Fibroblast of skin of abdomen (primary cell): ENCODE measurements around the gene PPM1E.
A peak's percentile ranks its signal among the peaks of the same experiment; 100 is the strongest.
"Not testable (repeated sequence)": the region's sequence is repeated elsewhere in the genome, so short reads cannot be mapped to it uniquely, and the experiment has no call there.

Source experiments
- DNase-seq: peaks from one replicate; pipeline ENCODE4 v3.0.0-alpha.2; 2013

Gene PPM1E

DNA sequence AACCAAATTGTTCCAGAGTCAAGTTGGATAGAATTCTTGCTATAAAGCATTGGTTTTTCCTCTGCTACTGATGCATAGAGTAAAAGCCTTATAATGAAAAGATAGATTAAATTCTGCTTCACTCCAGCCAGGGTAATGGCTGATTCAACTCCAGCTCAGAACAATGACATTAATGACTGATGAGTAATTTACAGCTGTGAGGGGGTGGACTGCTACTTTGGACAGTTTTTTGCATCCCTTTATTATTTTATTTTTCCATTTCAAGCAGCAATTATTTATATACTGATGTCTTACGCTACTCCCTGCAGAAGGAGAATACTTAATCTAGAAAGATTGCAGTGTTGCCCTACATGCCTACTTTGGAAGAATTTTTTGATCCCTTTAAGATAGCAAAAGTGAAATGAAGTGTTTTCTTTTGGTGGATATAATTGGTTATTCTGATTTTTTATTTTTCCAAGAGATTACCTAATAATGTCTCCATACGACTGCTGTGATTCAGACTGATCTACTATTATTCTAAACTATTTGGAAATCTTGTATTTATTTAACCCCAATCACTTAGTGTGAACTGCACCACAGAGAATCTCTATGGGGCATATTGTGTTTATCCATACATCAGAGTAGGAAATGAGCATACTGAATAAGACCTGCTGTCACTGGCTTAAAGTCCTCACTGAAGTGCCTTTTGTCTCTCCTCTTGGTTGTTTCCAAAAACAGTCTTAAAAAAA lies 201.5 kb downstream of the PPM1E start:
- DNase-seq = peak; percentile 21

DNA sequence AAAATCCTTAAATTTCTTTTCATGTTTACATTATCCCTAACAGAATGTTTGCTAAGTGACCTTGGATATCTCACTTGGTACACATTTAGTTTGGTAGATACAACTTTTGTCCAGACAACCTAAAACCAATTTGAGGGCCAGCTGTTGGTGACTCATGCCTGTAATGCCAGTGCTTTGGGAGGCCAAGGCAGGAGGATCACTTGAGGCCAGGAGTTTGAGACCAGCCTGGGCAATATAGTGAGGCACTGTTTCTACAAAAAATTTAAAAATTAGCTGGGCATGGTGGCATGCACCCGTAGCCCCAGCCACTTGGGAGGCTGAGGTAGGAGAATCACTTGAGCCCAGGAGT lies 202.0 kb downstream of the PPM1E start:
- DNase-seq = not testable (repeated sequence)

DNA sequence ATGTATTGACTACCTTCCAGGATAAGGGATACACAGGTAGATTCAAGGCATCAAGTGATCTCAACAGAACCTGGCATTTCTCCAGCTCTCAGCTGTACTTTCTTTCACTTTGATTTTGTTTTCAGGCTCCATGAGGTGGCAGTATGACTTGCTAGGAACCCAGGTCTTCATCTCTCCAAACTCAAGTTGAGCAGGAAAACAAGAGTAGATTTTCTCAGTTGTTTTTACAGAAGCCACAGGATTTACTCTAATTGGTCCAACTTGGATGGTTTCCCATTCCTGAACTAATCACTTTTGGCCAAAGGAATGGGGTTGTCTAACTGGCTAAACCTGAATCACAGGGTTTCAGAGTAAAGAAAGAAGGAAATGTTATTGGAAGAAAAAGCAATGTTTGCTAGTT lies 204.4 kb downstream of the PPM1E start:
- DNase-seq = peak; percentile 44

DNA sequence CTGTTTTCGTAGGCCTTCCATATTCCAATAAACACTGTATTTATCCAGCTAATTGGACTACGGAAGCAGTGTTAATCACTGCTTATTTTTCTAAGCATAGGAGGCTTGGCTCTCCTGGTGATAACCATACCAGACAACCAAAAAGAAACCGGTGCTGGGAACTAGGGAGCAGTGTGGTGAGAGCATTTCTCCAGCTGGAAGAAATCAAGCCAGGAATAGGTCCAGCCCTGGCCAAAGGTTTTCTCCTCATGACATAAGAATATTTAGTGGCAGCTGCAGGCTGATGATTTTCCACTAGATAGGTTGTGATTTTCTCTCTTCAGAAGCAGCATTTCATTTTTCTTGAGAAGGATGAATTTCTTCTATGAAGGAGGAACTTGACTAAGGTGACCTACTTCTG lies 209.6 kb downstream of the PPM1E start:
- no peak for DNase-seq

DNA sequence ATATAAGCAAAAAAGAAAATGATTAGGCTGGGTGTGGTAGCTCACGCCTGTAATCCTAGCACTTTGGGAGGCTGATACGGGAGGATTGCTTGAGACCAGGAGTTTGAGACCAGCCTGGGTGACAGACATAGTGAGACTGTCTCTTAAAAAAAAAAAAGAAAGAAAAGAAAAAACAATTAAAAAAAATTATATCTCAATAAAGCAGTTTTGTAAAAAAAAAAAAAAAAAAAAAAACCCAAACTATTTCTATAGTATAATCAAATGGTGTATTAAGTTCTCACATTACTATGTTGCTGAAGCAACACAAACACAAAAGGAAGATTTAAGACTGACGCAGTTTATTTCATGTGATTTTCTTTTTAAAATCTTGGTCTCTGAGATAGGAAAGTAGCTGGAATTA lies 210.6 kb downstream of the PPM1E start:
- no peak for DNase-seq

DNA sequence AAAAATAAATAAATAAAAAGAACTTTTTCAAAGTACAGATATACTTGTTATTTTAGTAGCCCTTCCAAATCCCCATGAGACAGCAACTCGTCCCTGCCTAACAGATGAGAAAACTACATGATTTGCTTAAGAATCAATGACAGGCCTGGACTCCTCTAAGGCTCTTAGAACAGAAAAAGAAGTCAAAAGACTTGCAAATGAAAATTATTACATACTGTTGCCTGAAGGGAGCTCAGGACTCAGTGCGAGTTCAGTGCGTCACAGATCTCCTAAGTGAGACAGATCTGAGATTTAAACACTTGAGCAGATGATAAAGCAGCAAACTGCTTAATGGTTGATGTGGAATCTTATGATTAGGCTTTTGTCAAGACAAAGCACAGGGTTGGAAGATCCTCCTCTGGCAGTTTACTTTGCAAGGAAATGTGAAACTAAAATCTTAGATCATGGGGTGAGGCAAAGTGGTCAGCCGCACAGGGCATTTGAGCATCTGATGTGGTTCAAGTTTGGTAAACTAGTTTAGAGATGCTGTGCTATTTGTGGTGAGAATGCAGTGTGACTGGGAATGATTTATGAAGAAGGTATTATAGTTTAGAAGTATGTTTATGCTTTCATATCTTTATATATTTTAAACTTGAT lies 212.9 kb downstream of the PPM1E start:
- no peak for DNase-seq

DNA sequence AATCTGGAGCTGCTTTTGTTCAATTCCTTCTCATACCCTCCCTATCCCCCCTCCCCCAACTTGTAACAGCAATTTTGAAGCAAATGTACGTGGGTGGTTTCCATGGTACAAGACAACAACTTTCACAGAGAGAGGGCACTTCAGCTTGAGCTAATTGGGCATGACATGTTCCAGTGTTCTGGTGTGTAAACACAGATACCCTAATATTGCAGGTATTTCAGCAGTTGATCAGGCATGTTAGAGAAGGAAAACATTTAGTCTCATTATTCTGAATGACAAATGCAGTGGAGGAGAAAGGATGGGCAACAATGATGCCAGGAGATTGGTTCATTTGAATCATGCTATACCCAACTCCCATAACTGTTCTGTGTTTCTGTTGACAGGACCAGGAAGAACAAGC lies 213.5 kb downstream of the PPM1E start:
- DNase-seq = no peak

DNA sequence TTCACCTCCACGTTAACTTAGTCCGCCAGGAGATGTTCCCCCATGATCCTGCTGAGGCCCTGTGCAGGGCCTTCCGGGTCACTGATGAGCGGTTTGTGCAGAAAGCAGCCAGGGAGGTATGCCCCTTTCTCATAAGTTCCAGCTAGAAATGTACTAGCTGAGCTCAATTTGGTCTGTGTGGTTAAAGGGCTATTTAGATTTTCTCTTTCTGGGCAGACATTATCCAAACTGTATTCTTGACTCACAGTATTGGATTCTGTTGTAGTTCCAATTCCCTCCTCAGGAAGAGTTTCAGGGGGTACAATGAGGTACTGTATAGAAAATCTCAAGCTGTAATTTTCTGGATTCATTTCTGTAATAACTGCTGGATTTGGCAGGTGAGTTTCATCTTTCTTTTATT lies 214.0 kb downstream of the PPM1E start:
- DNase-seq = no peak

DNA sequence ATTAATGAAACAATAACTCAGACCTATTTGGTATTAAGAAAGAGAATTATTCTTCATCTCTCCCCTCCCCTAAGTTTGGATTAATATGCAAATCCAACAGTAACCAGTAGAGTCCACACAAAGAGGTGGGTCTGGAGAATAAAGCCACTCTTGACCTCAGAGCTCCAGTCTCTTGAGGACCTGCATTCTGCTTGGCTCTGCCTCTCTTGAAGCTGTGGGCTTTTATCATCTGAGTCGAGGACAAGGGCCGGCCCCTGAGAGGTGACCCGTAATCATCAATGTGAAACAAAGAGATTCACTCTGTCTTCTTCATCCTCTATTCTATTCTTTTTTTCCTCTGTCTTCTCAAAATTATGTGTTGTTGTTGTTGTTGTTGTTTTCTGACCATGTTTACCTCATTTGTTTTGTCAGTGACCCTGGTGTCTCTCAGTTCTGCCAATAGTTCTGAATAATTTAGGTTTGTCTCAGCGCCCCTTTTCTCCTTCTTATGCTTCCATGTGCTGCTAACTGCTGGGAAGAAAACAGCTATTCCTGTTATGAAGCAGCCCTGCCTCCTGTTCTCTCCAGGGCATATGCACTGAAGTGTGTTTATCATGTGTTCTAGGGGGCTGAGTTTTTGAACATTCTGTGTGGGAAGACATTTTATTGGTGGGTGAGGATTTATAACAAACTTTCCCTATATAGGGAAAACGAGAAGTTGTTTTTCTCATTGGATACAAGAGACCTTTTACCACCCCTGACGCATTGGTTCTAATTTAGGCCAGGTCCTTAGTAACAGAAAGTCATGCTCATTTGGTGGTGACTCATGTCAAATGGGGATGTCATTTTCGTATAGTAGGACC lies 215.2 kb downstream of the PPM1E start:
- no peak for DNase-seq

DNA sequence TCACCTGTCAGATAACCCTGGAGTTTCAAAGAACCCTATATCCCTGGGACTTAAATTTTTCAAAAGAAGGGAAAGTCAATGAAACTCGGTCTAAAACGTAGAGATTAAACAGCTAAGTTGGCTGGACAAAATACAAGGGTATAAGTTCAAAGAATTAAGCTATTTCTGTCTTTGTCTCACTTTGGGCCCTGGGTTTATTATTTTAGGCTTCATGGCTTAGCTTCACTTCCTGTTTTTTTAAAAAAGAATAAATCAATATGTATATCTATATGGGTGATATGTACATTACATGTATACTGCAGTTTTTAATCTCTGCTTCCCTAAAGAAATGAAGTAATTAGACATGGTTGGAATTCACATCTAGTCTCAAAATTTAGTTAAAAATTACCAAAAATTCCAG lies 218.7 kb downstream of the PPM1E start:
- no peak for DNase-seq

DNA sequence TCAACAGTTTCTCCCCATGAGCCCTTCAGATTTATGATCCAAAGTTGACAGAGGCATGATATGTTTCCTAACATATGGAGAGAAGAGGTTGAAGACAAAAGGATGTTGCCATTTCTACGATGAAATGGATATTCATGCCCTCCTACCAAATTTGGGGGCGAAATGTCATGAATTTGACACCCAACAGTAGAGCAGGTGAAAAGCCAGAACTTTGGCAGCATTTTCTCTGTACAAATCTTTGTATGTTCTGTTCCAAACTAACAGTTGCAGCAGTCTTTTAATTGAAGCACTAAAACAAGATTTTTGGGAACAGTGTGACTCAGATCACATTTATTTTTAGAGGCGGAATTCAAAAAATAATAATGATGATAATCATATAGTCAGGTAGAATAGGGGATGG lies 220.9 kb downstream of the PPM1E start:
- no peak for DNase-seq

DNA sequence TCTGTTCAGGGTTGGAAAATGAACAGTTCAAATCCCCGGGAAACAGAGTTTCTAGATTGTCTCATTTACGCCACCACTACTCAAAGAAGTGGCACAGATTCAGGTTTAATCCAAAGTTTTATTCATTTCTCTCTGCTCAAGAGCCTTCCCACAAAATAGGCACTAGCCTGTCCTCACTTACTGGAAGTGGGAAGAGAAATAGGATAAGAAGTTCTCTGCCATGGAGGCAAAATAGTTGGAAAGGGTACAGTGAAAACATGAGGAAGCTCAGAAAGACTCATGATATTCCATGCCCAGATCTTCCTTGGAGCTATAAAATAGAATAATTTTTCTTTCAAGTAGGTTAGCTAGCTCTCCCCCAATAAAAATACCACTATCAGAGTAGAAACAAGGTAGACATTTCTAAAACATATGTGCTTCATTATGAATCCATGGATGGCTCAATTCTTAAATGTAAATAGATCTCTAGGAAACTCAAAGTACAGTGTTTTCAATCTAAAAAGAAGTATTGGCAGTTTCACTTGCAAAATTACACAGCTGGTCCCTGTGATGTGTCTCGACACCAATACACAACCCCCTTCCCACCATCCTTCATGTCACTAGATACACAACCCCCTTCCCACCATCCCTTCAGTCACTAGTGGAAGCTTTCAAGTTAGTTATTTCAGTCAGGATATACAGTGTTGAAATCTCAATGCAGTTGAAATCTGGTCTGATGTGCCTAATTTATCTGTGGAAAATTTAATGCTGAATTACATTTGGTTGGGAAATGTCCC lies 225.2 kb downstream of the PPM1E start:
- DNase-seq = no peak

DNA sequence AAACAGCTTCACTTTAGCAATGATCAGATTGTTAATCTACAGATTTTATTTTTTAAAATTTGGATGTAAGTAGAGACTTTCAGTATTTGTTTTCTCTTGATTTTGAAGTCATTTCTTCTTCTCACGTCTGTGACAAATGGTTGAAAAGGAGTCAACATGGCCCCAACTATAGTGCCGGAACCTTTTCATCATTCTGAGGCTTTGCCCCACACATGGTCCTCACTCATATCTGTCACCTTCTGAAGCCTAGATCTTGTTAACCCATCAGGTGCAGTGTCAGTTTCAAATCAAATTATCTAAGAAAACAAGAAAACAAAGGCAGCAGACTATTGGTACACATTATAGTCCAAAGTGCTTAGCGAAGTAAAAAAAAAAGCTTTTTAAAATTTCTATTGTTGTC lies 227.0 kb downstream of the PPM1E start:
- no peak for DNase-seq

DNA sequence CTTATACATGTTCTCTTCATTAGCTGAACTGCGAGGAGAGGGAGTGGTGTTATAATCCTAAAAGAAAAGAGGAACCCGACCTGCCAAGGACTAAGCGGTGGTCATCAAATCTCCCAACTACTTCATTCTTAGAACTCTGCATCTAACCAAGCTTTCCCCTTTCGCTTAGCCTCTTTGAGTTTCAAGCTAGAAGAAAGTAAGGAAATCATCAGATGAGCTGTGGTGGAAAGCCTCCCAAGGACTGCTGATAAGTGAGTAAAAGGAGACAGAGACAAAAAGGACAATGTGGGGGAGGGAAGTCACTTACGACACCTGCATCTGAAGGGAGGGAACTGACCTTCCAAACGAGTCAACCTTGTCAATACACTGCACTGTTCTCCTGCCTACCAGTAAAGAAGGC lies 229.7 kb downstream of the PPM1E start:
- no peak for DNase-seq

DNA sequence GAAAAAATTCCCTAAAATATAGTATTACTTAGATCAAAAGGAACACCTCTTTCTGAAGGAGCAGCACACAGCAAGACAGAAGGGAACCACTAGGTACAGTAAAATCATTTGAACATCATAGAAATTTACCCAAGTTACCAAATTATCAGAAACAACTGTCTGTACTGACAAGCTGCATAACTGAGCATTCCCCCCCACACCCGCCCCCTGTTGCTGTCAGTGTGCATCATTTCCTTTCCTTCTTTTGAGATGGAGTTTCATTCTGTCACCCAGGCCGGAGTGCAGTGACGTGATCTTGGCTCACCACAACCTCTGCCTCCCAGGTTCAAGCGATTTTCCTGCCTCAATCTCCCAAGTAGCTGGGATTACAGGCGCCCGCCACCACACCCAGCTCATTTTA lies 230.3 kb downstream of the PPM1E start:
- DNase-seq = no peak

DNA sequence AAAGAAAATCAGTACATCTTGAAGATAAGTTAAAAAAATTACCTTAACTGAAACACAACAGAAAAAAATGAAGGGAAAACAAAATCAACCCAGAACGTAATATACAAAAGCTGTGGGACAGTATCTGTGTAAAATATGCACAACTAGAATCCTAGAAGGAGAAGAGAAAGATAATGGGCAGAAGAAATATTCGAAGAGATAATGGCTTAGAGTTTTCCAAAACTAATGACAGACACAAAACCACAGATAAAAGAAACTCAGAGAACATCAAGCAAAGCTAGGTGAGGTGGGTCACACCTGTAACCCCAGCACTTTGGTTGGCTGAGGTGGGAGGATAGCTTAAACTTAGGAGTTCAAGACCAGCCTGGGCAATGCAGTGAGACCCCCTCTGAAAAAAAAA lies 234.0 kb downstream of the PPM1E start:
- no peak for DNase-seq

DNA sequence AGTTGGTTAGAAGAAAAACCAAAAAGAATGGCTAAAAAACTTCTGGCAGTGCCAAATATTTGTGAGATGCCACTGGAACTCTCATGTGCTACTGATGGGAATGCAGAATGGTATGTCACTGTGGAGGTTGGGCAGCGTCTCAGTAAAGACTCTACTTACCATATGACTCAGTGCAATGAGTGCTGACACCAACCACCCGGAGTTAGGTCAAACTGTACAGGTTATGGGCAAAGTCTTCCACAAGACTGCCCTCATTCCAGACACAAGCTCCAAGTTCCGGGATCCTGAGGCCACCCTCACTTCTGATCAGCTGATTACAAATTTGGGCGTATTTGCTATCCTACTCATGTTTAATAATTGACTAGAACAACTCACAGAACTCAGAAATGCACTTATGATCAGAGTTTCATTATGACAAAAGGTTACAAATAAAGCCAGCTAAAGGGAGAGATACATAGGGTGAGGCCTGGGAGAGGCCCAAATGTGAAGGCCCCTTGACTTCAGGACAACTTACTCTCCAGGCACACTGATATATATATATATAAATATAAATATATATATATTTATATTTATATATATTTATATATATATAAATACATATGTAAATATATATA lies 236.2 kb downstream of the PPM1E start:
- DNase-seq = peak; percentile 63

DNA sequence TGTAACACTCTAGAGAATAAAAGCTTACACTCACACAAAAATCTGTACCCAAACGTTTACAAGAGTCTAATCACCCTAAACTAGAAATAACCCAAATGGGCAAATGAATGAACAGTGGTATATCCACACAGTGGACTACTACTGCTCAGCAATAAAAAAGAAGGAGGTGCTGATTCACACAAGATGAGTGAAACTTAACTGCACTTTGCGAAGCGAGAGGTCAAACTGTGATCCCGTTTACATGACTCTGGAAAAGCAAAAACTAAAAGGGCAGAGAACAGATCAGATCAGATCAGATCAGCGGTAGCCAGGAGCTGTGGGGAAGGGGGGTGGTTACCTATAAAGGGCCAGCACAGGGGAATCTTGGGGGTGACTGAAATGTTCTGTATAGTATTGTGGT lies 237.7 kb downstream of the PPM1E start:
- DNase-seq = no peak

DNA sequence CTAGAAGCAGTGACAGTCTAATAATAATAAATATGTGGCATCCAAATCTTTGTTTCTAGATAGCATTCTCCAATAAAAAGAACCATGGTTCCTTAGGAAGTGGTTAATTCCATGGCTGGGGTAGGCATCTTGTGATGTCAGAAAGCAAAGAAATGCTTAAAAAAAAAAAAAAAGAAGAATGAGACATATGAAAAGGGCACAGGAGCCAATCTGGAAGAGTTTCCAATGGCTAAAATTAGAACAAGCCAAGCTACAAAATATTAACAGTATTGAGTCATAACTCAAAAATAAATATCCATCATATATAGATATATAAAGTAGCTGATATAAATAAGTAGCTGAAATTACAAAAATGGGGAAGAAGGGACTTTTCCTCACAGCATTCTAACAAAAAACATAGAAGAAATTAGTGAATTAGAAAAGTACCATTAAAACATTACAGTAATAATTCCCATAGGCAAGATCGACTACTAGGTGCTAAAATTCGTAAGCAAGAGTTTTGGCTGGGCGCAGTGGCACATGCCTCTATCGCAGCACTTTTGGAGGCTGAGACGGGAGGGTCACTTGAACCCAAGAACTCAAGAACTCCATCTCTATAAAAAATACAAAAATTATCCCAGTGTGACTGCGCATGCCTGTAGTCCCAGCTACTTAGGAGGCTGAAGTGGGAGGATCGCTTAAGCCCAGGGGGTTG lies 239.7 kb downstream of the PPM1E start:
- peak; percentile 21 for DNase-seq

DNA sequence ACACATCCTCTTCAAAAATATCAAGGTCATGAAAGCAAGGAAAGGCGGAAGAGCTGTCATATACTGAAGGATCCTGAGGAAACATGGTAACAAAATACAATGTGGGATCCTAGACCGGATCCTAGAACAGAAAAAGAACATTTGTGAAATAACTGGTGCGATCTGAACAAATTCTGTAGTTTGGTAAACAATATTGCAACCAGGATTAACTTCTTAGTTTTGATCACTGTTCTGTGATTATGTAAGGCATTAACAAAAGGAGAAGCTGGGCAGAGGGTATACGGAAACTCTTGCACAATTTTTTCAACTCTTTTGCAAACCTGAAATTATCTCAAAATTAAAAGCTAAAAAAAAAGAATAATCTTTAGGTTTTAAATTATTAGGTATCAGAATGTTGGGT lies 241.3 kb downstream of the PPM1E start:
- no peak for DNase-seq

DNA sequence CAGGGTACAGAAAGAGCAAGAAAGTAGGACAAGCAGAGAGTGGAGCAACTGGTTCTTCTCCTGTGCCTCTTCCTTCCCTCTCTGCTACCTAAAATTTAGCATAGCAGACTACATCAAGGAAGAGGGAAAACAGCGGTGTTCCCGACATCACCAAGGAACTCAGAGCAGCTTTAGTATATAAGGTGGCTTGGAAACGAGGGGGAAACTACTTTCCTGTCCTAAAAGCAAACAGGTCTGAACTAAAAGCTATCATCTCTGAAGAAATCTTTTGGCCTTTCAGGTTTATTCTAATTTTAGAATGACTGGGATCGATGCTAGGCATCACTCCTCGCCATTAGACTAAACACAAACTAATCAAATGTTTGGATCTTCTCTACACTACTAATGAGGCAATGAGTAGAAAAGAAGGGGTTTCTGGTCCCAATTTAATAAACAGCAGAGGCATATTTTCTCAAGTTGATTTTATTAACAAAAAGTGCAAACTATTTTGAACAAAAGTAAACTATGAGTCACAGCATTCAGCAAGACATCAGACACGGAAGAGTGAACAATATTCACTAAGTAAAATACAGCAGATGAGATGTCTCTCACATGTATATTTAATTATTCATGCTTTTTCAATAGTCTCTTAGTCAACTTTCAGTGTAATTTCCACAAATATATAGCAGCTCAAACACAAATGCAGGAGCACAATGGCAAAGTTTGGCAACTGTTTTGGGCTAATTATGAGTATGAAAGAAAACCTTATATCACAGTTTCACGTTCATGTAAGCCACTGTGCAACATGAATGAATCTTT lies 242.3 kb downstream of the PPM1E start:
- no peak for DNase-seq
